GM18520 (cell line): ENCODE results near the gene PRKCA.

Source experiments
- ATAC-seq: cut with Tn5 transposase; IDR thresholded peaks from one replicate; pipeline ENCODE4 v1.9.1; 2021; ENCODE audit not compliant: unreplicated experiment

The PRKCA gene

DNA sequence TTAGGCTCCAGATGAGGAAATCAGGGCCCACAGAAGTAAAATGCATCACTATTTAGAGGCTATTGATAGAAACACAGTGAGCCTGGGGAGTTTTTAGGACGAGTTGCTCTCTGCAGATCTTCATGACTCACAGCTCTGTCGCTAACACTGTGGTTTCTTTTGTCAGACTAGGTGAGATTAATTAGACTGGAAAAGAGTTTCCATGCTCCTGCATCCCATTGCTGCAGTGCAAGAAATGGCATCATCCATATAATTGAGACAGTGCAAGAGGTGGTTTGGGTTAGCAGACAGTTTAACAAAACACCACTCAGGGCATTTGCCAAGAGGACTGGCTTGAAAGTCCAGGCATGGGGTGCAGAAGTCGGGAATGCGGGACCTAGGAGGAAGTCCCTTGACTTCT is 333.7 kb downstream of the PRKCA start:
- ATAC-seq = no peak

DNA sequence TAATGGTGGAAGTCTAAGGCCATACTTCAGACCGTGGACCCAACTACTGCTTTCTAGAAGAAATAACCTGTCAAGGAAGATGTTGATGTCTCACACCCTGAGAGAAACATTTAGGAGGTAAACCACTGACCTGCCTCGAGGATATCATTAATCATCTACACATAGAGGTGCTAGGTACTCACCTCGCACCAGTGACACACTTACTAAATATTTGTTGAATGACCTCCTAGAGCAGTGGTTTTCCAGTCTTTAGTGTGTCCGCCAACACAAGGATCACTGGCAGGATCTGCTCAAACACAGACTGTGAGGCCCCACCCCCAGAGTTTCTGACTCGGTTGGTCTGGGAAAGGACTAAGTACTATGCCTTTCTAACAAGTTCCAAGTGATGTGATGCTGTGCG is 335.1 kb downstream of the PRKCA start:
- ATAC-seq = no peak

DNA sequence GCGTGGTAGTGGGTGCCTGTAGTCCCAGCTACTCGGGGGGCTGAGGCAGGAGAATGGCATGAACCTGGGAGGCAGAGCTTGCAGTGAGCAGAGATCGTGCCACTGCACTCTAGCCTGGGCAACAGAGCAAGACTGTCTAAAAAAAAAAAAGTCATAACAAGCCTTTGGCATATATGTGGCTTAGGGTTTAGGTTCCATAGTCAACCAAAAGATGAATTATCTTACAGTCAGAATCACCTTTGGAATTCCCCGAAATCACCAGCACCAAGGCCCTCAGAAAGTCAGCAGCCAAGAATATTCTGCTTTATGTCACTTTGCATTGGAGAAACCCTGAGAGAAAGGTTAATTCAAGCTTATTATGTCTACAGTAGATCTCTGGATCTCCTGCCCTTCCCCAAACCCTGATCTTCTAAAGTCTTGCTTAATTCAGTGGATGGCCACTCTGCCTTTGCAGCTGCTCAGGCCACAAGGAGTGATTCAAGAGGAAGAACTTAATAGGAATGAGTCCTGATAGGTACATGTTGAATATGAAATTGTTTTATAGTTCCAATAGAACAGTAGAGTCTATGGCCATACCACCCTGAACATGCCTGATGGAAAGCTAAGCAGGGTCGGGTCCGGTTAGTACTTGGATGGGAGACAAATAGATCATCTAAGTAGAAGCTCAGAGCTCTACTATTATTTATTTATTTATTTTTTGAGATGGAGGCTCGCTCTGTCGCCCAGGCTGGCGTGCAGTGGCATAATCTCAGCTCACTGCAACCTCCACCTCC is 336.5 kb downstream of the PRKCA start:
- no peak for ATAC-seq

DNA sequence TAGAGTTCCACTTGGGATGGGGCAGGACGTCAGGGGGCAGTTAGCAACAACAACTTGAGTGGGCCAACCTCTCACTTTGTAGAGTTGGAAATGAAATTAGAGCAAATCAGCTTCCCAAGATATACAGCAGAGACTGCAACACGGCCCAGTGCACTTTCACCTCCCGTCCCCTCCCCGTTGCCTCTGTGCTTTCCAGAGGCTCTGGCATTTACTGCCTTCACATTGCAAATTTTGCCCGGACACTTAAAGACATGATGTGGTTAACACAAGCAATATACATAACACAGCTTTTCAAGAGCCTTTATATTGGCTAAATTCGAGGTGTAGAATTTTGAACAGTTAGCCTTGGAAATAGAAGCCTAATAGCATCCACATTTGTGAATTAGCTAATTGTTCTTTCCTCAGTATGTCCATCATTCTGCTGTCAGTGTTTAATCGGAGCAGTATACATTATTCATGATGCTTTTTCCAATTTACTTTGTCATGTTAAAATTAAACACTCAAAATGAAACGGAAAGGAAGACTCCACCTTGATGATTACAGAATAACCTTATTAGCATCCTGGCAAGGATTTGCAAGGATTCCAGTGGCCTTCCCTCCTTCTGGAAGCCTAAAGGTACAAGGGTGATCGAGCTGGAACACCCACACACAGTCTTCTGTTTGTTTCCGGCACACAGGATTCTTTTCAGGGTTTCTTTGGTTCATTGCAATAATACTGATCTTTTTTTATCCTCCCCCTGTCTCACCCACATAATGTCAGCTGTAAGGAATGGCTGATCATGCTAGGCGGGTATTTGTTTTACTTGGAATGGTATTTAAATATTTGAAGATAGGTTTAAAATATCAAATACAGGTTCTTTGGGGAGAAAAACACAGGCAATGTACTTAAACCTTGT is 341.6 kb downstream of the PRKCA start:
- ATAC-seq = no peak

DNA sequence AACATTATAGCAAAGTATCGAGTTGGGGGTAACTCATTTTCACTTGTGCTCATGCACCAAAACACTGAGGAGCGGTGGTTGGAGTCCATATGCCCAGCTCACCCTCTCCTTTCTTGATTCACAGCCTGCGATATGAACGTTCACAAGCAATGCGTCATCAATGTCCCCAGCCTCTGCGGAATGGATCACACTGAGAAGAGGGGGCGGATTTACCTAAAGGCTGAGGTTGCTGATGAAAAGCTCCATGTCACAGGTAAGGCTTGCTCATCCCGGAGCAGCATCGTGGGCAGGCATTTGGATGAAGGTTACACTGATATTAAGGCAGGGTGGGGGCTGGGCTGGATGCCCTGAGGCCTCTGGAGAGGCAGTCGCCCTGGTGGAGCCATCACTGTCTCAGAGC is 342.8 kb downstream of the PRKCA start:
- ATAC-seq = no peak

DNA sequence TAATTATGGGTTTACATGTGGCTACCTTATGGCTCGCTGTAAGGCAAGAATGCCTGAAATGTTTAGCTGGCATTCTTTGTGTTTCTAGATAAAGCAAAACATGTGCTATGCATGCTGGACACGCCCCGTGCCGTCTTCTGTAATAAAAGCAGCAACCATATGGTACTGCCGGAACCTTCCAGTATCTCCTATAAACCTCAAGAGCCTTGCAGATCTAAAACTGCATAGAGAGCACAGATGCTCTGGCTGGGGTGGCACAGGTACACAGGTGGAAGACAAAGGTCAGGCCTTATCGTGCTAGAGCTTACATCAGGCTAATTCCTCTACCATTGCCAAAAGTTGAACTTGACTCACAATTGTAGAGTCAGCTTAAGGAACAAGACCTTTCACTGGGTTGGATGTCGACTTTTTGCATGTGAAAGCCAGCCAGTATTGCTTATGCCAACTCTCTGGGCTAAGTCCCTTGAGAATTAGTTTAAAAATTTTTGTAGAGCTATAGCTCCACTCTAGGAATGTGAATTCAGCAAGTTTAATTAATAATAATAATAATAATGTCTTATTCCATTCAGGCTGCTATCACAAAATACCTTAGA is 345.1 kb downstream of the PRKCA start:
- no peak for ATAC-seq

DNA sequence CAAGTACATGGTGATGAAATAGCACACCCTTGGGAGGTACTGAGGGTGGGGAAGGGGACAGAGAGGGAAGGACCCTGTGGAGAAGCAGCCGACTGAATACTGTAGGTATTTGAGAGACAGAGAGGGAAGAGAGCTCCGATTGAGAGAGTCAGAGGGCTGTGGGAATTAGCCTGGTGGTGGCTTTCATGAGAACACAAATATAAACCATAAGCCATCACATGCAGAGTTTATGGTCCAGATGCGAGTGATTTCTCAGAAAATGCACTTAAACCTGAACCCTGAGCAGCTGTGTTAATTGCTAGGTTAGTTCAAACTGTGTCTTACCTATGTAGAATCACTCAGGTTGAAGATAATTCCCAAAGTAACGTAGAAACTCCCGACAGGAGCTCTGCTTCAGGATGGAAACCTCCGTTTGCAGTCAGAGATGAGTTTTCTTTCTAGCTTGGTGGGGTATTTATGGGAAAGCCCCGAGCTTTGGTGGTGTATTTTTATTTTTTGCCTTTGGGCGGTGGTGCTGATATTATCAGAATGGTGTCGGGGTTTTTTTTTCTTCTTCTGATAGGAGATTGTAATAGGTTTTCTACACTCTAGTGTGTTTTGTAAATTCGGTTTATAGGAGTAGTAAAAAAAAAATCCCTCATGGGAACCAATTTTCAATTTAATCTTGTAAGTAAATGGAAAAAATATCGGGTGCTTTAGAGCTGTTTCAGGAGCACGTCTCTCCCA is 347.6 kb downstream of the PRKCA start:
- no peak for ATAC-seq

DNA sequence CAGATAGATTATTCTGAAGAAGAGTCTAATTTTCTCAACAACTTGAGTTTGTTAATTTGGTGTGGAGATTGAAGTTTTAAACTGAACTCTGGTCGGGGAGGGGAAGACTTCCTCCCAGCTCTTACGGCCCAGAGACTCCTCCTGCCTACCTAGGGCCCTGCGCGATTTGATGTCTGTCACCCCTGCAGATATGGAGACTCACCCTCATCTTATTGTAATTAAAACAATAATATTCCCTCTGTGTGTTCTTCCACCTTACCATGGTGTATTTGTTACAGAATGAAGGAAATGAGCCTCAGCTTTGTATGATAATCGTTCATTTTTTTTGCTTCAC is 348.1 kb downstream of the PRKCA start:
- no peak for ATAC-seq

DNA sequence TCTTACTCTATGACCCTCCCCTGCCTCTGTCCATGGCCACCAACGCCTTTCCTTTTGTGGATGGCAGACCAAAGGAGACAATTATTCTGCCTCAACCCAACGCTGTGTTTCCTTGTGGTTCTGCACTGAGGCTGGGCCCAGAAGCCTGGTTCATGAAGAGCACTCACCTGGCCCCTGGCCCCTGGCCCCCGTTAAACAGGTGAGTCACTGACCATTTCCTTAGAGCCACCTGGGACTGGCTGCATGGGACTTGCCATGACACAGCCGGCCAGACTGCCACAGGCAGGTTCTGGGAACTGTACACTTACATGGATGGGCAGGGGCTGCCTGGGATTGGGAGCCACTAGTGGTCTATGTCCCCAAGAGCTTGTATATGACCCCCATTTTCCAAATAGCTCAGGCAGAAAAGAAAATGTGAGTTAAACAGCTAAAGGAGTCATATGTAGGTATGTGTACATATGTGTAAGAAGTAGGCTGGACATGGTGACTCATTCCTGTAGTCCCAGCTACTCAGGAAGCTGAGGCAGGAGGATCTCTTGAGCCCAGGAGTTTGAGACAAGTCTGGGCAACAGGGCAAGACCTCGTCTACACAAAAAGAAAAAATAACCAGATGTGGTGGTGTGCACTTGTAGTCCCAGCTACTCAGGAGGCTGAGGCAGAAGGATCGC is 350.6 kb downstream of the PRKCA start:
- no peak for ATAC-seq

DNA sequence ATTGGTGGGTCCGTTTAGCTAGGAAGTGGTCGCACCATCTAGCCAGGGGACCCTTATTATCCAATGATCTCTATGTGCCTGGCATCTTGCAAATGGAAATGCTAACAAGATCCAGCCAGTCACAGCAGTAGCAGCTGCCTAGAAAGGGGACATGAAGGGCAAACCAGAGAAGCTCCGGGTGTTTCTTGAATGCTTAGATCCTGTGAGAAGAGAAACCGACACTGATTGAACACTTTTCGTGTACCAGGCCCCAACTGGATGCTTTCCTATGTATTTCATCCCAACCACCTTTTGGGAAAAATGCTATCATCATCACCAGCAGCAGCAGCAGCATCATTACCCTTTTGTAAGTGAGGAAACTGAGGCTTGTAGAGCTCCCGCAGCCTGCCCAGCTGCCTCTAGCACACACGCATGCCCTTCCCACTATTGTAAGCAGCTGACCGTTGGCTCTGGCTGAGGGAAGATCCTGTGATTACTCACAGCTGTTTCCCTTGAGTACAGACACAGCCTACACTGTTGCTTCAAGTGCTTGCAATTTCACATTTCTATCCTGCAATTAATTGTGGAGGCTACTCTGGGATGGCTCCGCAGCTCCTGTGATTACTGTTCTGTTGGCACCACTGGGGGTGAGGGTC is 351.8 kb downstream of the PRKCA start:
- ATAC-seq = no peak

DNA sequence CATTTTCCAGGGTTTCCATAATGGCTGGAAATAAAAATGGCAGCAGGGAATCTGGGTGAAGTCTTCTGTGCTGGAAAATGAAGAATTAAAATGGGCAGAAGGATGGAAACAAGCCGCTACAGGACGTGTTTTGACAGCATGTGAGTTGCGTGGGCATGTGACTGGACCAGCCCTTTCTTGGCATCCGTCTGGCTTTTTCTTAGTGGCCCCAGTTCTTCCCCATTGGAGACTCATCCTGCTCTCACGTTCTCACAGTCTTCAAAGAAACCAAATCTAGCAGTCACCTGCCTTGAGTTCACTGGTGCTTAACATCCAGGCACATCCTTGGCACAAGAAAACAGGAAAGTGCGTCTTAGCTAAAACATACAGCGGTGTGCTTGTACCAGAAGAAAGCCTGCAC is 352.4 kb downstream of the PRKCA start:
- ATAC-seq = no peak

DNA sequence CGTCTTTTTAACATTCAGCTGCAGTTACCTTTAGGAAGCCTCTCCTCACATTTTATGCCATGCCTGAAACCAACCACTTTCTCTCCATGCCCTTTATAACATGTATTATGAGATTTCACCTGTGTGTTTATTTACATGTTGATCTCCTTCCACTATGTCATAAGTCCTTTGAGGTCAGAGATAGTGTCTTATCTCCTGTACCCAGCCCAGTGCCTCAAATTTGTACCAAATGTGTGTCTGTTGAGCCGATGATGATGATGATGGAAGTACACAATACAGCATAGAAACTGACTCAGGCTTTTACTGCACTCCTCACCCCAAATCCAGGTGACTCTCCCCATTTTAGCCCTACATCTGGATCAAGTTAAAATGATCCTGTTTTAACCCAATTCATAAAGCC is 353.0 kb downstream of the PRKCA start:
- no peak for ATAC-seq

DNA sequence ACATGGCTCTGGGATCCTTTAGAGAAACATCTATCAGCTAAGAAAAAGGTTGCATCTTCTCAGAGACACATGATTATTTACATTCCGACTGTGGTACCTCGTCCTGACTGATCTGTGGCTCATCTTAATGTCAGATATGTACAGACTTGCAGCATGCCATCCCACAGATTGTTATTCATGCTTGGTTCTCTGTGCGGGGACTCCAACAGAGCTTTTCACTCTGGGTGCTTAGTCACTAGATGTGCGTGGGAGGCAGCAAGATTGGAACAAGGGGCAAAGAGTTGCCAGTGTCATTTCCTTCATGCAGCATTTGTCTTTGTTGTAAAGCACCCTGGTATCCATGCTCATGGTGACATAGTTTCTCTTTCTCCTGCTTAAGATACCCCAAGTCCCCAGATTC is 353.4 kb downstream of the PRKCA start:
- no peak for ATAC-seq

DNA sequence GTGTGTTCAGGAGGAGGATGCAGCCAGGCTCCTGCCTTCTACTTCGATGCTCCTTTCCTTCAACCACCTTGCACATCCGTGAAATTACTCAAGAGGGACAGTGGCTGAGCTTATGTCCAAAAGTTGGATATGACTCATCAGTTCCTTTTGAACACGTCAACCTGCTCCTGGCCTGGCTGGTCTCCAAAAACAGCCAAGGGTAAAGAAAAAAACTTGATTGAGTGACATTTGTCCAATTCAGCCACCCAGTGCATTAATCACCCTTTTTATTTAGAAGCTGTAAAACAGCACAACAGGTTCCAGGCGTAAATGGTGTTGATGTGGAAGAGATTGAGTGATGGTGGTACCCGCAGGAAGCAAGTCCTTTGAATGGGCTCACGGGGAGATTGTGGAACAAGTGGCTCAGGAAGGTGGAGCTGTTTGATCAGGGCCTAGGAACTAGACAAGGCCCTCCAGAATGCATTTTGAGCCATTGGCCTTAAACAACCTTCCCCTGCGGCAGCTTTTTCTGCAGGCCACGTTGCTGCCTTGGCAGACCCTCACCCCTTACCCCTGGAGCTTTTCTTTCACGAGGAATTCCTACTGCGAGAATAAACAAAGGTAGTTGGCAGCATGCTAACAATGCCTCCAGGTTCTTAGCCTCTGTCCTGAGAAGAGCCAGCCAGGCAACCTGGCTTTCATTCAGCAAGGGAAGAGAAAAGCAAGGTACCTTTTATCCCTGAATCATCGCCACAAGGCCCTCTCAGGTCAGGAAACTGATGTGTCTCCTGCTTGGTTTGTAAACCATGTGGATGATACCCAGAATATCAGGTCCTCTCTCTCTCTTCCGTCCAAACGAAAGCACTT is 359.2 kb downstream of the PRKCA start:
- ATAC-seq = no peak

DNA sequence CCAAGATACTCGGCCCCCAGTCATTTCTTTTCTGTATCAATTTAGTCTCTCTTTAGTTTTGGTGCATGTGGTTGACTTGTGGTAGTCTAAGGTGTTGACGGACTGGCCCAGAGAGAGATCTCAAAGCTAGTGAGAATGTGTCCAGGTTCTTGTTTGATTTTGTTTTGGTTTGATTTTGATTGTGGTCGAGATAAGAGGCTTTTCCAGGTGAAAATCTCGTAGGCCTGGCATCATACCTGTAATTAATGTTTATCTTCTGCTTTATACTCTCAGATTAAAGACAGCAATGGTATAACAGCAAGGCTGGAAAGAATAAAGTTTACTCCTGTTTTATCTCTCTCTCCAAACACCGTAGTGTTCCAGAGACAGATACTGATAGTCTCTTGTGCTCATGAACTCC is 360.1 kb downstream of the PRKCA start:
- ATAC-seq = no peak

DNA sequence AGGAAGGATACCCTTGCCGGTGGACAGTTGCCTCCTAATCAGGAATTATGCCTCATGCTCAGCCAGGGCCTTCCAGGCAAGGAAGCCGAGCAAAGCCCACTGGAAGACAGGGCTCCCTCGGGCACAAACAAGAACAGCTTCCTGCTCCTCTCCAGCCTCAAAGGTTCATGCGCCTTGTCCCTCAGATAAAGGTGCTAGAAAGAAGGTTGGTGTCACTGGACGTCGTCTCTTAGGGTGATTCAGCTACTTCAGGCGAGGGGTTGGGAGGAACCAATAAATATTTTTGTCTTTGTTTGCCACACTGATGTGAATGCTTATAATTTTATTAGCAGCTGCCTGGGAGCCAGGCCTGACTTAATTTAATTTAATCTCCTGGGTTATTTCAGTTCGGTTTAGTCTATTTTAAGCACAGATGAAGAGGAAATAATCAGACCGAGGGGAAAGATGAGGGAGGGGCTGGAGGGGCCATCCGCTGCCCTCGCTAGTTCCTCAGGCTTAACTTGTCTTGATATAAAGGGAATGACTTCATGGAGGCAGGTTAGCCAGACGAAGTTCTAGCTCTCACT is 360.7 kb downstream of the PRKCA start:
- ATAC-seq = no peak

DNA sequence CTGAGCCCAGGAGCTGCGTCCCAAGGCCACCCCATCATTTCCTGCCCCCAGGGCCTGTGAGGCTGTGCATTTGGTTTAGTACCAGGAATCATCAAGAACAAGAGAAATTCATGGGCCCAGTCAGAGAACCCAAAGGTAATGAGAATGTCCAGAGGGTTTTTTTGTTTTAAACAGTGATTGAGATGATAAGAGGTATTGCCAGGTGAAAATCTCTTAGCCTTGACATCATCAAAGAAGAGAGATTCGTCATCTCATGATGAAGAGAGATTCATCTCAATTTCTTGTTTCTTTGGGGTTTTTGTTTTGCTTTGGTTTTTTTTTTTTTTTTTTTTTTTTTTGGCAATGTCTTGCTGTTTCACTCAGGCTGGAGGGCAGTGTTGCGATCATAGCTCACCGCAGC is 361.9 kb downstream of the PRKCA start:
- ATAC-seq = no peak

DNA sequence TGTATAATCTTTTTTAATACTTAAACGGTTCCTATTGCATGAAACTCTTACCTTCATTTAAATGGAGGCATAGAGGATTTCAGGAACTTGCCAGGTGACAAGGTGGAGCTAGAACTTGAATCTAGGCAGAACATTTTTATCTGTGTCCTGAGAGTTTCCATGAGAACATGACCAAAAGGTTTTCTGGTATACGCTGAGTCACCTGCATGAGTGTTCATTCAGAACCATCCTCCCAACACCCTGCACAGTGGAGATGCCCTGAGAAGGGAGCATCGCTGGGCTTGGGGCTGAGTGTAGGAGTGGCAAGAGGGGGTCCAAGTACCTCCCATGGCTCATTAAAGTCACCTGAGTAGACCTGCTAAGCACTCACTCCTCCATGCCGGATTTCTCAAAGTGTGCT is 362.8 kb downstream of the PRKCA start:
- ATAC-seq = no peak

DNA sequence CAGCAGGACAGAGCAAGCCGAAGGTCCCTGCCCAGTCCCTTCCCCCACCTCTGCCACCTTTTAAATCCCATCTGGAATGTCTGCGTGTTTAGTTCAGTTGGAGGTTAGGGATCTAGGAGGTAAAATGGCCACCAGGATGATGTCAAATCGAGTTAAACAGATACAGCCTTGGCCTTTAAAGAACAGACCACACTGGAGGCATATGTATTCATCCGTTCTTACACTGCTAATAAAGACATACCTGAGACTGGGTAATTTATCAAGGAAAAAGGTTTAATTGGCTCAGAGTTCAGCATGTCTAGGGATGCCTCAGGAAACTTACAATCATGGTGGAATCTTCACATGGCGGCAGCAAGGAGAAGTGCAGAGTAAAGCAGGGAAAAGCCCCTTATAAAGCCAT is 364.7 kb downstream of the PRKCA start:
- ATAC-seq = no peak
